ENCODE results near the gene SMIM21.

The SMIM21 gene

GRCh38 chr18:75369026-75369721 lies 58.3 kb downstream of the SMIM21 start:
- TF ChIP-seq CTCF (IDR thresholded peaks at IDR 0.05; ENCODE audit: low read depth, low read length, missing control alignments), result no peak
- no peak for DNase-seq (ENCODE audit: extremely low read depth, low read depth)
- no peak overlapping the region for H3K4me3 ChIP-seq (replicated peaks; ENCODE audit: low read depth, low read length)

- TF ChIP-seq CTCF (IDR thresholded peaks at IDR 0.05; ENCODE audit: low read depth, low read length, missing control alignments), result no peak
- DNase-seq (ENCODE audit: extremely low read depth, low read depth), result no peak
- H3K4me3 ChIP-seq (replicated peaks; ENCODE audit: low read depth, low read length), result no peak overlapping the region
Observed at GRCh38 chr18:75365837-75366236, 61.7 kb downstream of the SMIM21 start.

GRCh38 chr18:75365254-75365629 lies 62.3 kb downstream of the SMIM21 start:
- no peak overlapping the region for H3K4me3 ChIP-seq (replicated peaks; ENCODE audit: low read depth, low read length)
- no peak for TF ChIP-seq CTCF (IDR thresholded peaks at IDR 0.05; ENCODE audit: low read depth, low read length, missing control alignments)

GRCh38 chr18:75364512-75365253 lies 62.8 kb downstream of the SMIM21 start:
- no peak for DNase-seq (ENCODE audit: extremely low read depth, low read depth)
- no peak overlapping the region for H3K4me3 ChIP-seq (replicated peaks; ENCODE audit: low read depth, low read length)
- no peak for TF ChIP-seq CTCF (IDR thresholded peaks at IDR 0.05; ENCODE audit: low read depth, low read length, missing control alignments)

More at GRCh38 chr18:75365254-75365629, 62.3 kb downstream of the SMIM21 start:
- DNase-seq (ENCODE audit: extremely low read depth, low read depth), result no peak

- no peak for DNase-seq (ENCODE audit: extremely low read depth, low read depth)
- no peak for TF ChIP-seq CTCF (IDR thresholded peaks at IDR 0.05; ENCODE audit: low read depth, low read length, missing control alignments)
- H3K4me3 ChIP-seq (replicated peaks; ENCODE audit: low read depth, low read length), result no peak overlapping the region
Observed at GRCh38 chr18:75363446-75364225, 63.9 kb downstream of the SMIM21 start.

DNA sequence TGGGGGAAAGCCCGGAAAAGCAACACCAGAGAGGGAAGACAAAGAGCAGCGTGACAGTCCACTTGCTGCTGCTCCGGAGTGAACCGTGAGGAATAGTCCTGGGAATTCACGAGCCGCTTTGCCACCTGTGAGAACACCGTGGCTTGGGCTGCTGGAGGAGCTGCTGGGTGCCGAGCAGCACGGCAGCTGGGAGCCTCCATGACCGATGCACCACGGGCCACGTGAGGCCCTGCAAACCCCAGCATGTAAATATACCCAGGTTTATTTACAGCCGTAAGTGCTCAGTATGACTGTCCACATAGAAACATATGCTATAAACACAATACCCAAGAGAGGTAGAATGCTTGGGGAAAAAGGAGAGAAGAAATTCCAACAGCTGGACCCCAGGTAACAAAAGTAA lies 65.1 kb downstream of the SMIM21 start:
- TF ChIP-seq CTCF (IDR thresholded peaks at IDR 0.05; ENCODE audit: low read depth, low read length, missing control alignments), result no peak
- no peak for DNase-seq (ENCODE audit: extremely low read depth, low read depth)

More for the DNA sequence above, 65.1 kb downstream of the SMIM21 start:
- no peak overlapping the region for H3K4me3 ChIP-seq (replicated peaks; ENCODE audit: low read depth, low read length)
